Central memory CD4-positive, alpha-beta T cell (primary cell): ENCODE data around the gene GPC5.
"Not testable (repeated sequence)": the region's sequence is repeated elsewhere in the genome, so short reads cannot be mapped to it uniquely, and the experiment has no call there.

ENCODE experiments used
- DNase-seq: peaks from one replicate; pipeline ENCODE4 v3.0.0; 2022

The GPC5 gene

GRCh38 chr13:92592757-92593156 is 1194.3 kb downstream of the GPC5 start:
- no peak for DNase-seq

GRCh38 chr13:92602560-92602959 is 1204.1 kb downstream of the GPC5 start:
- no peak for DNase-seq

GRCh38 chr13:92609376-92609775 is 1211.0 kb downstream of the GPC5 start:
- DNase-seq: no peak

GRCh38 chr13:92612892-92613291 is 1214.5 kb downstream of the GPC5 start:
- DNase-seq: no peak

GRCh38 chr13:92613921-92614320 is 1215.5 kb downstream of the GPC5 start:
- no peak for DNase-seq

- DNase-seq: no peak
These were observed 1223.6 kb downstream of the GPC5 start for GRCh38 chr13:92621985-92622384.

- no peak for DNase-seq
These were observed 1224.5 kb downstream of the GPC5 start for GRCh38 chr13:92622905-92623304.

GRCh38 chr13:92626274-92626673 is 1227.9 kb downstream of the GPC5 start:
- DNase-seq: no peak

GRCh38 chr13:92640936-92641335 is 1242.5 kb downstream of the GPC5 start:
- DNase-seq: no peak

- no peak for DNase-seq
These were observed 1250.9 kb downstream of the GPC5 start for GRCh38 chr13:92649140-92649813.

- DNase-seq: no peak
These were observed 1257.7 kb downstream of the GPC5 start for GRCh38 chr13:92656103-92656502.

- DNase-seq: no peak
These were observed 1258.2 kb downstream of the GPC5 start for GRCh38 chr13:92656648-92657047.

GRCh38 chr13:92657565-92657964 is 1259.1 kb downstream of the GPC5 start:
- DNase-seq: no peak

- DNase-seq: no peak
These were observed 1259.9 kb downstream of the GPC5 start for GRCh38 chr13:92658293-92658692.

GRCh38 chr13:92661406-92661805 is 1263.0 kb downstream of the GPC5 start:
- DNase-seq: no peak

GRCh38 chr13:92668157-92668556 is 1269.7 kb downstream of the GPC5 start:
- DNase-seq: no peak

- DNase-seq: no peak
These were observed 1271.7 kb downstream of the GPC5 start for GRCh38 chr13:92670096-92670495.

- DNase-seq: no peak
These were observed 1273.4 kb downstream of the GPC5 start for GRCh38 chr13:92671821-92672220.

- DNase-seq: no peak
These were observed 1277.8 kb downstream of the GPC5 start for GRCh38 chr13:92676246-92676645.

GRCh38 chr13:92677571-92677970 is 1279.2 kb downstream of the GPC5 start:
- DNase-seq: no peak

- no peak for DNase-seq
These were observed 1281.2 kb downstream of the GPC5 start for GRCh38 chr13:92679602-92680001.

- no peak for DNase-seq
These were observed 1282.8 kb downstream of the GPC5 start for GRCh38 chr13:92681239-92681638.

- no peak for DNase-seq
These were observed 1284.6 kb downstream of the GPC5 start for GRCh38 chr13:92682832-92683517.

- no peak for DNase-seq
These were observed 1295.6 kb downstream of the GPC5 start for GRCh38 chr13:92694047-92694446.

- DNase-seq: not testable (repeated sequence)
These were observed 1297.4 kb downstream of the GPC5 start for GRCh38 chr13:92695827-92696226.
